ENCODE data around the gene PRR29.

GRCh38 chr17:63954402-63955063, 43.6 kb upstream of the PRR29 start:
- TF ChIP-seq CTCF (IDR thresholded peaks at IDR 0.05; ENCODE audit: poor library complexity, severe bottlenecking) (no peak), POLR2AphosphoS5 (IDR thresholded peaks at IDR 0.05) (no peak), EZH2 (IDR thresholded peaks at IDR 0.05; ENCODE audit: borderline replicate concordance, insufficient read depth, low read length, poor library complexity, severe bottlenecking) (no peak), REST (IDR thresholded peaks at IDR 0.05; ENCODE audit: borderline replicate concordance) (no peak), RAD21 (conservative IDR thresholded peaks at IDR 0.05) (no peak), TAF1 (IDR thresholded peaks at IDR 0.05; ENCODE audit: low read depth) (no peak)
